Occipital lobe (tissue), 2 donors: Measurements from ENCODE around the gene CD300LF. TPM values are rescaled to one million over a fixed set of nuclear protein-coding genes. Genes with fewer than 3 reads are reported as not detected.

Source experiments
- DNase-seq: peaks from one replicate; lab custom pipeline; 2025; lab: John Stamatoyannopoulos, UW
- total RNA-seq: library from RNA; depleted of rRNA; stranded (reverse); fragments of >200 nt; gene quantifications from one replicate; pipeline ENCODE4 v1.2.3, GENCODE V29; 2014

The CD300LF gene
- 0.16 TPM for total RNA-seq

- no peak for DNase-seq
Observed at GRCh38 chr17:74712756-74713155, at the start of gene CD300LF. Gene CD300LF, minus strand, starts transcription at chr17:74712923. Its CDS starts 57 bp downstream, at chr17:74712866.

- DNase-seq: no peak
Observed at GRCh38 chr17:74761931-74762330, 49.2 kb upstream of the CD300LF start.

DNA sequence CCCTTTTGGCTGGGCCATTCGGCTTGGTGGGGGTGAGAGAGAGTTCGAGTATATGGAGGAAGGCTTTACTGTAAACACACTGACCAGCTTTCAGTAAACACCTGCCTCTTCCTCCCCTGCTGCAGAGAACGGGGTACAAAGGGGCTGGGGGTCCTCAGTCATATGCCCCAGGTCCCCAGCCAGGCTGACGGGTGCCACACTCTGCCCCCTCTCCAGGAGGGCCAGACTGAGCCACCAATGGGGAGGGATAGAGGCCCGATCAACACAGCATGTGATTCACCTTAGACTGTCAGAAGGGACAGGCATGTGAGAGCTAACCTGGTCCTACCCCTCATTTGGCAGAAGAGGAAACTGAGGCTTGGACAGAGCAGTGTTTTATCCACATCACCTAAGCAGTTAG is 48.7 kb upstream of the CD300LF start:
- no peak for DNase-seq

GRCh38 chr17:74760404-74761105 is 47.8 kb upstream of the CD300LF start:
- no peak for DNase-seq

GRCh38 chr17:74759941-74760340 is 47.2 kb upstream of the CD300LF start:
- no peak for DNase-seq

DNA sequence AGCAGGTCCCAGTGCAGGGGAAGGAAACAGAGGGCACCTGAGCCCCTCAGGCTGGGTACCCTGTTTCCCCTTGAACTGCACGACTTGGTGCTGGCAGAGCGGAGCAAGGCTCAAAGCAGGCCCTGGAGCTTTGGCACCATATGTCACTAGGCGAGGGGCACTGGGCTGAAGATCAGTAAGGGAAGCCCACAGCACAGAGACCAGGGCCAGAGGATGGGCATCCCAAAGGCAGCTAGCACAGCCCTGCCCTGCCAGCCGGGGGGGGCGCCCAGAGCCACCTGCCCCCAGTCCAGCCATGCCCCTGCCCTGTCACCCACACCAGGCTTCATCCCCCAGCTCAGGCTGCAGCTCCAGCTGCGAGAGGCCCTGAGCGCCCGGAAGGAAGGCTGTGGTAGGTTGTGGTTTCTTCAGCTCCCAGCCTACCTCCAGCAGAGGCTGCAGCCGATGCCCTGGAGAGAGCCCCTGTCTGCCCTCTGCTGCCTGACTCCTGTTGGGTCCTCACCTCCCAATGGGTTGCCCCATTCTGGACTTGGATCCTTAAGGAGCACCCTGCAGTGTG is 46.6 kb upstream of the CD300LF start:
- no peak for DNase-seq

DNA sequence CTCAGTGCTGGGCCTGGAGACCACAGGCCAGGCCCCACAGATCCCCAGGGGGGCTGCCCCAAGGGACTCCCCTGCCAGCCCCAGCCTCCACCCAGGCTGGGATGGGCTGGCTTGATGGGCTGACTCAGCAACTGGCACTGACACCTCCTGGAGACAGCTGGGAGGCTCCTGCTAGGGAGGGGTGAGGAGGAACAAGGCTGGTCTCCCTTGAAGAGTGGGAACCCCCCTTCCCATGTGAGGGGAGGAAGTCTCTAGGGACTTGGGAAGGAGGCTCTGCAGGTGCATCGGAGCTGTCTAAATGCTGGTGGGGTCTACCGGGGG is 46.1 kb upstream of the CD300LF start:
- DNase-seq: no peak

GRCh38 chr17:74757931-74758847 is 45.5 kb upstream of the CD300LF start:
- no peak for DNase-seq

DNA sequence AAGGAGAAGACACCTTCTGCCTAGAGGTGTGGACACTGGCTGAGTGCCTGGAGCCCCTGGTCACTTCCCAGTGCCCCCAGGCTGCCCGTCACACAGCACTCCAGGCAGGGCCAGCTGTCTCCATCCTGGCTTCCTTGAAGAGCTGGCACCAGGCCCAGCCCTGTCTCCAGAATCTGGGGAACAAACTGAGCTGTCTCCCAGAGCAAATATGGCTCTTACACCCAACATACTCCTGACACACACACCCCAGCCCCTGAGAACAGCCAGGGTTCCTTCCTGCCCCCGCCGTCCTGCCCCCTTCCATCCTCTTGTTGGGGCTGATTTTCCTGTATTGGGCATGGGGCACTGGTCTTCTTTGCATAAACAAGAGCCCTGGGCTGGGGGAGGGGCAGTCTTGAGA is 44.8 kb upstream of the CD300LF start:
- no peak for DNase-seq

DNA sequence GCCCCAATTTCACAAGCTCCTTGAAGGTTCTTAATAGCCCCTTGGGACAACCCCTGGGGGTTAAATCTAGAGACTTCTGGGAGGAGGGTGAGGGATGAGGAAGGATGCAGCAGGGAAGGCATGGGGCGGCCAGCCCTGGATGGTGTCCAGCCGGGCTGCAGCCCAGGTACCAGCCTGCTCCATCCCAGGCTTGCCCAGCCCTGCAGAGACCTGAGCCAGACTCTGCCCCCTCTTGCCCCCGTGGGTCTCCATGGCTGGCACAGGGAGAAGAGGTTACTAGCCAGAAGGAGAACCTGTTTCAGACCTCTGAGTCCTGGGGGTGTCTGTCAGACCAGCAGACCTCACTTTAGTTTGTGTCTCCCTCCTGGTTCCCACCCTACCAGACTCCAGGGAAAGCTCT is 44.2 kb upstream of the CD300LF start:
- DNase-seq: no peak

GRCh38 chr17:74755533-74755932 is 42.8 kb upstream of the CD300LF start:
- no peak for DNase-seq

DNA sequence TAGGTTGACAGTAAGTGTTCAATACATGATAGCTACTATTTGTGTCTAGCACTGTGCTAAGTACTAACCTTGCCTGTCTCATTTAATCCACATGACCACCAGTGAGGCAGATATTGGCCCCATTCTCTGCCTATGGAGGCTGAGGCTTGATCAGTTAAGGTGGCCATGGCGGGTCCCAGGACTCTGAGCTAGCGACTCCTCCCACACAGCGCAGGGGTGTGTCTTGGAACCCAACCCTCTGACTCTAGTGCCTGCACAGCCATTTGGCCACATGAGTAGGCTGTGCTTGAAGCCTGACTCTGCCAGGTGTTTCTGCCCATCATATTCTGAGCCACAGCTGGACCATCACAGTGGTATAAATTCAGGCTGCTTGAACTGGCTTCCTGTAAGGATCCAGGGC is 42.1 kb upstream of the CD300LF start:
- no peak for DNase-seq

- no peak for DNase-seq
Observed at GRCh38 chr17:74752822-74753401, 40.2 kb upstream of the CD300LF start.

GRCh38 chr17:74752415-74752814 is 39.7 kb upstream of the CD300LF start:
- no peak for DNase-seq

DNA sequence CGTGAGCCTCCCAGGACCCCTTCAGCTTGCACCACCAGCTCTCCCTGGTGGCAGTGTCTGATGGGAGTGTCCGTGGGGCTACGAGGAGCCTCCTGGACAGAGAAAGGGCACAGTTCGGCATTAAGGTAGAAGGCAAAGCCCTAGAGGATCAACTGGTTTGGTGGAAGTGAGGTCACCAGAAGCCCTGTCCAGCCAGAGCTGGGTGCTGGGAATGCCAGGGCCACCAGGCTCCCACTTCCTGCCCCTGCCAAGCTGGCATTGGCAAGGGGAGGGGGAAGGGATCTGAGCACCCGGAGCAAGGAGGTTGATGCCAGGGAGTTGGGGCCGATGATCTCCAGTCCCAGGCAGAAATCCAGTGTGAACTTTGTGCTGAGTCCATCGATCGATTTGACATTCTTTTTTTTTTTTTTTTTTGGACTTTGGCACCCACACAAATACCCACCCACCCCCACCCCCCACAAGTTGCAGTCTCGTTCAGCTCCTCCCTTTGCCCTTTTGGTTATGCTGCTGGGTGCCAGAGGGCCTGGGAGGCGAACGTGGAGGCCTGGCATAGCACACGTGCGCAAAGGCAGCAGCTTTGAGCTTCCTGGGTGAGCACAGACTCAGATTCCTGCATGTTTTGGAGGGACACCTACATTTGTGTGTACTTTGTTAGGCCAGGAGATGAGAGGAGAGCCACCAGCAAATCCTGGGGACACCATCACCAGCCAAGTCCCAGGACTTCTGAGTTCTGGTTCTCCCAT is 37.8 kb upstream of the CD300LF start:
- DNase-seq: no peak

DNA sequence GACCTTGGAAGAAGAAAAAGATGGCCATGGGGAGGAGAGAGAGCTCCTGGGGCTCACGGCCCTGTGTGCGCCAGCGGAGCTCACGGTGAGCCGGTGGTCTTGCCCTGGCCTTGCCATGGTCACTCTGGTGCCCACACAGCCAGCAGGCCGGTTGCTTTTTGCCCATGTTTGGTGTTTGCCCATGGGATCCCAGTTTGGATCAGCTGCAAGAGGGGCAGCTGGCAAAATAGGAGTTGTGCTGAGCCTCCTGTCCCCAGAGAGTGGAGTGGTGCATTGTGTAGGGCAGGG is 37.3 kb upstream of the CD300LF start:
- DNase-seq: no peak

DNA sequence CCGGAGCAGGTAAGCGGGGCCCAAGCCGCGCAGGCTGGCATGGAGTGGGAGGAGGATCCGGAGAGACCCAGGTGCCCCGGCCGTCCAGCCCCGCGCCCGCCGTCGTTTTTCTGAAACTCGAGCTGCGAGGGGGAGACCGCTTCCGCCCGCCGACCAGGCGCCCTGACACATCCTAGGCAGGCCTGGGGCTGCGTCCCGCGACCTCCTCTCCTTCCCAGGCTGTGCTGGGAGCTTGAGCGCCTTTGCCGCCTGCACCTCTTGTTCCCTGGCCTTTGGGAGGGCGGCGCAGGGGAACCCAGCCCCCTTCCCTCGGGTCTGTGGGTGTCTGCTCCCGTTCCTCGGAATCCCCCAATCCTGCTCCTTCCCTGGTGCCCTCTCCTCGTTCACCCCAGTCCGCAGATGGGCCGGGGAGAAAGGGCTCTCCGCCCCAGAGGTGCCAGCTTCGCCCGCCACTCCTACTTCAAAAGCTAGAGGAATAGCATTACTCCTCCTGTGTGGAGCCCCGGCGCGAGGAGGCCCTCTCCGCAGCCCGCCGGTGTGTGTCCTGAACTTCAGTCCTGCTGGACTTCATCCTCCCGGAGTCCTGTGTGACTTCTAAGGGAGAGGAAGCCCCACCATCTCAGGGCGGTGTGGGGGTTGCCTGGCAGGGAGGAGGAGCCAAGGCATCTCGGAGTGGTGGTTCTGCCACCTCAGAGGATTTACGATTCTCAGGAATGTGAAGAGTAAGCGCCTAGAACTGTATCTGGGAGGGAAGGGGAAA is 36.7 kb upstream of the CD300LF start:
- DNase-seq: no peak

- DNase-seq: peak; percentile 82
Observed at GRCh38 chr17:74748529-74749278, 36.0 kb upstream of the CD300LF start, which contains the start of gene NHERF1. Gene NHERF1, plus strand, starts transcription at chr17:74748628. Its CDS starts 219 bp downstream, at chr17:74748847.

GRCh38 chr17:74748279-74748528 is 35.5 kb upstream of the CD300LF start:
- DNase-seq: no peak

DNA sequence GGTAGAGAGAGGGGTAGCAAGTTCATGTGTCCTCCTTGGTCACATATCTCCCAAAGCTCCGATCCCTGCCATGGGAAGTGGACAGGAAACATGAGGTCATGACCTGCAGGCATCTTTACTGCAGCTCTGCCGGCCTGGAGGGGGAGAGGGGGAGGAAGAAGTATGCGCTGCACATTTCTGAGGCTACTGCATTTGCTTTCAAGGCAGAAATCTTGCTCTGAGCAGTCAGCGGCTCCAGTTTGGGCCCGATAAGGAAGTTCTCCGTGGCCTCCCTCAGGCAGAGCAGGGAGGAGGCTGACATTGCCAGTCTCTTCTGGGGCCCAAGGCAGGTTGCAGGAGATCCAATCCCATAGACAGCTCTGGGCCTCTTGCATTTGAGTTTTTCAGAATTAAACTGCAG is 34.2 kb upstream of the CD300LF start:
- DNase-seq: no peak
